A673 (cell line): ENCODE results near the gene KCNE4.

Experiments used
- CTCF ChIP-seq: fragments of 300-800, 200-600 bp; sonication (generic); conservative IDR thresholded peaks from 2 replicates; pipeline ENCODE4 v1.5.1; 2017; ENCODE audit warnings: low read depth, mild to moderate bottlenecking, antibody characterized with exemption, low read length, moderate library complexity, mixed read lengths
- EZH2 ChIP-seq: fragments of 200-600 bp; sonication (generic); IDR thresholded peaks from 2 replicates; pipeline ENCODE4 v1.6.1; 2017; ENCODE audit warnings: borderline replicate concordance, low read depth, mild to moderate bottlenecking, mixed read lengths, antibody characterized with exemption, low read length; ENCODE audit not compliant: poor library complexity, severe bottlenecking

- TF ChIP-seq CTCF, result no peak
- no peak for TF ChIP-seq EZH2
Observed at GRCh38 chr2:223065107-223065506, 13.1 kb downstream of the KCNE4 start.
